NOMO-1 (cell line): ENCODE results near the gene FYTTD1.

Source experiments
- DNase-seq, 2 experiments: peaks; one replicate each; lab custom pipeline; 2025; ENCODE audit not compliant: unreplicated experiment in 2 of 2; lab: John Stamatoyannopoulos, UW

The FYTTD1 gene

GRCh38 chr3:197790033-197790432 lies 40.4 kb downstream of the FYTTD1 start:
- no peak for DNase-seq

GRCh38 chr3:197791113-197791891 lies 41.6 kb downstream of the FYTTD1 start, which contains the start of gene LRCH3:
LRCH3 (plus strand) TSS chr3:197791254; CDS start chr3:197791279, 25 bp downstream.
- DNase-seq = peak; percentile 65 to 83

- DNase-seq = no peak
Observed at GRCh38 chr3:197791892-197792647, 42.4 kb downstream of the FYTTD1 start.

GRCh38 chr3:197793247-197793646 lies 43.6 kb downstream of the FYTTD1 start:
- peak; percentile 12 to 66 for DNase-seq

- no peak for DNase-seq
Observed at GRCh38 chr3:197794115-197794514, 44.4 kb downstream of the FYTTD1 start.

GRCh38 chr3:197795200-197795599 lies 45.5 kb downstream of the FYTTD1 start:
- DNase-seq = no peak

- DNase-seq = no peak
Observed at GRCh38 chr3:197796087-197796486, 46.4 kb downstream of the FYTTD1 start.

GRCh38 chr3:197798863-197799262 lies 49.2 kb downstream of the FYTTD1 start:
- DNase-seq = no peak

- DNase-seq = no peak
Observed at GRCh38 chr3:197800379-197800778, 50.7 kb downstream of the FYTTD1 start.

GRCh38 chr3:197801891-197802778 lies 52.5 kb downstream of the FYTTD1 start:
- peak in 1 of 2 experiments; percentile 25 for DNase-seq

- DNase-seq = no peak
Observed at GRCh38 chr3:197802779-197803459, 53.2 kb downstream of the FYTTD1 start.

GRCh38 chr3:197804511-197804910 lies 54.8 kb downstream of the FYTTD1 start:
- DNase-seq = no peak

GRCh38 chr3:197807969-197808587 lies 58.4 kb downstream of the FYTTD1 start:
- DNase-seq = no peak

- DNase-seq = no peak
Observed at GRCh38 chr3:197809356-197810020, 59.8 kb downstream of the FYTTD1 start.

- DNase-seq = no peak
Observed at GRCh38 chr3:197810901-197811300, 61.2 kb downstream of the FYTTD1 start.

- DNase-seq = no peak
Observed at GRCh38 chr3:197811343-197811742, 61.7 kb downstream of the FYTTD1 start.

- DNase-seq = no peak
Observed at GRCh38 chr3:197814372-197814771, 64.7 kb downstream of the FYTTD1 start.

- DNase-seq = no peak
Observed at GRCh38 chr3:197820550-197821335, 71.1 kb downstream of the FYTTD1 start.
